Thoracic aorta (tissue), 2 donors: Measurements from ENCODE around the gene SMARCD1. TPM values are rescaled to one million over a fixed set of nuclear protein-coding genes. Genes with fewer than 3 reads are reported as not detected.

Source experiments
- ATAC-seq: fragments of 150-250 bp; one replicate; pipeline ENCODE4 v1.8.0; 2017; ENCODE audit warnings: low read depth; ENCODE audit not compliant: insufficient number of reproducible peaks, low FRiP score
- DNase-seq: peaks from one replicate; pipeline ENCODE4 v3.0.0-alpha.2; 2020; ENCODE audit warnings: low spot score
- H3K27ac ChIP-seq, 2 donors: fragments of 200-600 bp; sonication (generic); 1 replicate in 1 of 2; 2 replicates in 1 of 2; pipeline ENCODE4 v1.5.1; 2016; ENCODE audit warnings: mild to moderate bottlenecking in 2 of 2, moderate library complexity in 2 of 2
- H3K27me3 ChIP-seq: fragments of 200-600 bp; sonication (generic); replicated peaks from 2 replicates; pipeline ENCODE4 v1.6.0; 2016; ENCODE audit warnings: mild to moderate bottlenecking; ENCODE audit not compliant: insufficient read depth
- H3K36me3 ChIP-seq: fragments of 200-600 bp; sonication (generic); one replicate; pipeline ENCODE4 v1.5.1; 2016
- H3K4me1 ChIP-seq, 2 donors: fragments of 200-600 bp; sonication (generic); 1 replicate in 1 of 2; 2 replicates in 1 of 2; pipeline versions ENCODE4 v1.5.1 to v1.6.0; 2016; ENCODE audit warnings: low read depth in 2 of 2, mild to moderate bottlenecking in 1 of 2; ENCODE audit not compliant: control insufficient read depth in 1 of 2
- H3K4me3 ChIP-seq: fragments of 200-600 bp; sonication (generic); 2 replicates; pipeline ENCODE4 v1.5.1; 2016; ENCODE audit warnings: mild to moderate bottlenecking
- H3K9me3 ChIP-seq: fragments of 200-600 bp; sonication (generic); 2 replicates; pipeline ENCODE4 v1.5.1; 2016
- CTCF ChIP-seq: fragments of 200-600 bp; sonication (generic); IDR thresholded peaks from one replicate; pipeline ENCODE4 v1.5.1; 2019; ENCODE audit warnings: antibody characterized with exemption
- total RNA-seq, 2 donors: library from RNA; depleted of rRNA; stranded (reverse); fragments of >200 nt; gene quantifications; one replicate each; pipeline versions ENCODE4 v1.1.0 to v1.2.3, GENCODE V29; 2016

SMARCD1 gene
- total RNA-seq, 2 donors from 2014 or later = 53.6 to 60.0 TPM

GRCh38 chr12:50085615-50086072 lies 502 bp downstream of the SMARCD1 start:
- peak overlapping the region; percentile 91 to 95 for H3K27ac ChIP-seq
- H3K4me1 ChIP-seq = peaks cover 3 to 32% of the 10 kb centered on the region in 2 donors
- TF ChIP-seq CTCF = no peak
- peaks cover 25% of the 10 kb centered on the region for H3K36me3 ChIP-seq
- H3K9me3 ChIP-seq = no peaks in the 10 kb centered on the region
- H3K27me3 ChIP-seq = no peaks in the 10 kb centered on the region
- peak overlapping the region; percentile 75 for H3K4me3 ChIP-seq
- DNase-seq (no peak), ATAC-seq (no peak)

- Histone ChIP-seq H3K27me3 (no peaks in the 10 kb centered on the region), H3K36me3 (peaks cover 29% of the 10 kb centered on the region), H3K9me3 (no peaks in the 10 kb centered on the region), H3K4me1 (peaks cover 3 to 32% of the 10 kb centered on the region in 2 donors), H3K27ac (peak overlapping the region; percentile 91 to 95), H3K4me3 (peak overlapping the region; percentile 75)
- TF ChIP-seq CTCF = no peak
- DNase-seq = no peak
- no peak for ATAC-seq
Measured at GRCh38 chr12:50086148-50086547, 1.0 kb downstream of the SMARCD1 start.

- no peaks in the 10 kb centered on the region for H3K9me3 ChIP-seq
- TF ChIP-seq CTCF = no peak
- no peak overlapping the region for H3K27ac ChIP-seq
- DNase-seq (no peak), ATAC-seq (no peak)
- no peaks in the 10 kb centered on the region for H3K27me3 ChIP-seq
- H3K4me1 ChIP-seq = peaks cover 3 to 32% of the 10 kb centered on the region in 2 donors
- no peak overlapping the region for H3K4me3 ChIP-seq
- peaks cover 37% of the 10 kb centered on the region for H3K36me3 ChIP-seq
Measured at GRCh38 chr12:50087151-50087550, 2.0 kb downstream of the SMARCD1 start.

GRCh38 chr12:50087995-50088394 lies 2.9 kb downstream of the SMARCD1 start:
- Histone ChIP-seq H3K27ac (peak overlapping the region; percentile 7 to 12), H3K4me1 (peaks cover 3 to 32% of the 10 kb centered on the region in 2 donors), H3K4me3 (no peak overlapping the region), H3K36me3 (peaks cover 44% of the 10 kb centered on the region), H3K9me3 (no peaks in the 10 kb centered on the region), H3K27me3 (no peaks in the 10 kb centered on the region)
- DNase-seq = no peak
- no peak for TF ChIP-seq CTCF
- ATAC-seq = no peak

GRCh38 chr12:50088577-50089335 lies 3.6 kb downstream of the SMARCD1 start:
- ATAC-seq = no peak
- no peak for DNase-seq
- Histone ChIP-seq H3K4me3 (no peak overlapping the region), H3K9me3 (no peaks in the 10 kb centered on the region), H3K27ac (peak overlapping the region; percentile 7 to 12), H3K4me1 (peaks cover 3 to 32% of the 10 kb centered on the region in 2 donors), H3K27me3 (no peaks in the 10 kb centered on the region), H3K36me3 (peaks cover 50% of the 10 kb centered on the region)
- TF ChIP-seq CTCF = peak; percentile 81
